AG10803 (cell line): ENCODE results near the gene CROCC.
"Not testable (repeated sequence)": the region's sequence is repeated elsewhere in the genome, so short reads cannot be mapped to it uniquely, and the experiment has no call there.

Experiments used
- DNase-seq: peaks from one replicate; pipeline ENCODE4 v3.0.0; 2010; ENCODE audit warnings: low read depth
- H3K4me3 ChIP-seq: 2 replicates; pipeline ENCODE4 v1.5.1; 2011; ENCODE audit warnings: mild to moderate bottlenecking, low read length, control low read depth
- CTCF ChIP-seq: conservative IDR thresholded peaks from 2 replicates; pipeline ENCODE4 v1.5.1; 2011; ENCODE audit warnings: mild to moderate bottlenecking, low read length, control low read depth, inconsistent platforms

CROCC gene

GRCh38 chr1:16938351-16939321, 16.9 kb downstream of the CROCC start:
- no peak overlapping the region for H3K4me3 ChIP-seq
- DNase-seq: no peak
- no peak for TF ChIP-seq CTCF

GRCh38 chr1:16939386-16940180, 17.9 kb downstream of the CROCC start:
- H3K4me3 ChIP-seq: not testable (repeated sequence)

GRCh38 chr1:16944038-16944437, 22.3 kb downstream of the CROCC start:
- no peak for DNase-seq
- H3K4me3 ChIP-seq: no peak overlapping the region
- no peak for TF ChIP-seq CTCF

More at GRCh38 chr1:16939386-16940180, 17.9 kb downstream of the CROCC start:
- not testable (repeated sequence) for DNase-seq

GRCh38 chr1:16945512-16945911, 23.8 kb downstream of the CROCC start:
- not testable (repeated sequence) for H3K4me3 ChIP-seq, DNase-seq

GRCh38 chr1:16946185-16946584, 24.5 kb downstream of the CROCC start:
- H3K4me3 ChIP-seq, DNase-seq: not testable (repeated sequence)

- TF ChIP-seq CTCF: no peak
- no peak for DNase-seq
- no peak overlapping the region for H3K4me3 ChIP-seq
Observed at GRCh38 chr1:16946646-16947045, 24.9 kb downstream of the CROCC start.

- DNase-seq, H3K4me3 ChIP-seq: not testable (repeated sequence)
Observed at GRCh38 chr1:16948282-16948891, 26.7 kb downstream of the CROCC start.

- not testable (repeated sequence) for H3K4me3 ChIP-seq
Observed at GRCh38 chr1:16949026-16949425, 27.3 kb downstream of the CROCC start.

GRCh38 chr1:16952376-16952775, 30.6 kb downstream of the CROCC start:
- not testable (repeated sequence) for DNase-seq, H3K4me3 ChIP-seq

More at GRCh38 chr1:16949026-16949425, 27.3 kb downstream of the CROCC start:
- peak; percentile 63 for DNase-seq

GRCh38 chr1:16954579-16954978, 32.8 kb downstream of the CROCC start:
- no peak overlapping the region for H3K4me3 ChIP-seq
- no peak for DNase-seq
- TF ChIP-seq CTCF: no peak
